MCF 10A (cell line): ENCODE data around the gene ADAMTS6. TPM values are rescaled to one million over a fixed set of nuclear protein-coding genes. Genes with fewer than 3 reads are reported as not detected.

ENCODE experiments used
- BruUV-seq: library from RNA; stranded (reverse); fragments of 400-500 nt; replicated peaks from 2 replicates; lab custom pipeline; 2021; lab: Mats Ljungman, UMichigan
- CTCF ChIA-PET: fragments of 300-600 bp; sonication (Branson Sonifier 250); formaldehyde crosslinking; extraction: SDS; loops from one replicate; lab custom pipeline; 2021; ENCODE audit warnings: antibody characterized with exemption, inconsistent platforms; lab: Yijun Ruan, JAX
- POLR2A ChIA-PET: fragments of 300-600, 350-650 bp; sonication (Branson Sonifier 250); formaldehyde crosslinking; extraction: SDS; loops from one replicate; lab custom pipeline; 2020; ENCODE audit warnings: antibody characterized with exemption, inconsistent platforms; lab: Yijun Ruan, JAX
- DNase-seq: peaks from one replicate; pipeline ENCODE4 v3.0.0-alpha.2; 2018; ENCODE audit not compliant: unreplicated experiment
- H3K27ac Mint-ChIP-seq: one replicate; pipeline ENCODE4 v1.8.0; 2022; ENCODE audit warnings: mild to moderate bottlenecking, low read depth, mixed read lengths; ENCODE audit not compliant: unreplicated experiment
- H3K27me3 Mint-ChIP-seq: one replicate; pipeline ENCODE4 v1.8.0; 2022; ENCODE audit warnings: mixed read lengths; ENCODE audit not compliant: insufficient read depth, unreplicated experiment
- H3K36me3 Mint-ChIP-seq: one replicate; pipeline ENCODE4 v1.8.0; 2022; ENCODE audit warnings: mild to moderate bottlenecking, moderate library complexity, mixed read lengths; ENCODE audit not compliant: insufficient read depth, unreplicated experiment
- H3K4me1 Mint-ChIP-seq: one replicate; pipeline ENCODE4 v1.8.0; 2022; ENCODE audit warnings: mixed read lengths; ENCODE audit not compliant: insufficient read depth, unreplicated experiment
- H3K4me3 Mint-ChIP-seq: one replicate; pipeline ENCODE4 v1.8.0; 2022; ENCODE audit warnings: mild to moderate bottlenecking, moderate library complexity, mixed read lengths; ENCODE audit not compliant: unreplicated experiment
- H3K9me3 Mint-ChIP-seq: one replicate; pipeline ENCODE4 v1.8.0; 2022; ENCODE audit warnings: mixed read lengths; ENCODE audit not compliant: unreplicated experiment
- CTCF ChIP-seq: fragments of 200-600 bp; IDR thresholded peaks from one replicate; pipeline ENCODE4 v1.8.0; 2022; ENCODE audit warnings: antibody characterized with exemption, mild to moderate bottlenecking; ENCODE audit not compliant: unreplicated experiment
- intact Hi-C: fragments of 100-400 bp; cut with micrococcal nuclease; formaldehyde crosslinking; loops from 2 replicates; pipeline ENCODE4 v1.14.1; 2022
- total RNA-seq: library from RNA; stranded (reverse); gene quantifications from 2 replicates; pipeline ENCODE4 v1.2.3, GENCODE V29; 2022

ADAMTS6 gene
- total RNA-seq, 1 experiment from 2014 or later = 17.8 TPM

GRCh38 chr5:65478336-65478735 lies 3.4 kb downstream of the ADAMTS6 start:
- BruUV-seq = no TSS peak
- TF ChIP-seq CTCF = no peak
- no peaks in the 10 kb centered on the region for H3K9me3 Mint-ChIP-seq
- DNase-seq = no peak
- H3K27me3 Mint-ChIP-seq = no peaks in the 10 kb centered on the region
- peaks cover 6% of the 10 kb centered on the region for H3K36me3 Mint-ChIP-seq
- peaks cover 14% of the 10 kb centered on the region for H3K4me1 Mint-ChIP-seq
- intact Hi-C loops = no loop called here
- no peak overlapping the region for H3K27ac Mint-ChIP-seq
- POLR2A ChIA-PET = interaction anchor here (1.0 kb wide), 1 partner anchor 85 kb away, joined by 3 read pairs; the partner anchor contains the start of genes CENPK and PPWD1
- CTCF ChIA-PET = interaction anchor here (0.7 kb wide), 1 partner anchor 844 kb away, joined by 3 read pairs; no protein-coding TSS in a partner anchor
- no peak overlapping the region for H3K4me3 Mint-ChIP-seq

GRCh38 chr5:65475895-65476294 lies 5.8 kb downstream of the ADAMTS6 start:
- Mint-ChIP-seq H3K36me3 (no peaks in the 10 kb centered on the region), H3K27me3 (no peaks in the 10 kb centered on the region), H3K4me1 (peaks cover 14% of the 10 kb centered on the region), H3K27ac (peak overlapping the region; percentile 46), H3K9me3 (no peaks in the 10 kb centered on the region), H3K4me3 (no peak overlapping the region)
- intact Hi-C loops = no loop called here
- DNase-seq = no peak
- POLR2A ChIA-PET = no interaction called here
- TF ChIP-seq CTCF = no peak
- BruUV-seq = no TSS peak
- CTCF ChIA-PET = interaction anchor here (0.5 to 1.0 kb wide), 3 partner anchors 88 to 665 kb away, joined by 3 to 6 read pairs (median 3); partner anchors contain the start of genes CENPK and PPWD1

- no peak overlapping the region for H3K4me3 Mint-ChIP-seq
- intact Hi-C loops = no loop called here
- ChIA-PET POLR2A (no interaction called here), CTCF (no interaction called here)
- no peaks in the 10 kb centered on the region for H3K27me3 Mint-ChIP-seq
- no peaks in the 10 kb centered on the region for H3K9me3 Mint-ChIP-seq
- no peak for TF ChIP-seq CTCF
- H3K27ac Mint-ChIP-seq = no peak overlapping the region
- DNase-seq = no peak
- no TSS peak for BruUV-seq
- H3K36me3 Mint-ChIP-seq = no peaks in the 10 kb centered on the region
- H3K4me1 Mint-ChIP-seq = peaks cover 14% of the 10 kb centered on the region
Measured at GRCh38 chr5:65475336-65475735, 6.4 kb downstream of the ADAMTS6 start.

- POLR2A ChIA-PET = interaction anchor here (0.5 kb wide), 1 partner anchor 373 kb away, joined by 6 read pairs; no protein-coding TSS in a partner anchor
- CTCF ChIA-PET = no interaction called here
- Mint-ChIP-seq H3K9me3 (no peaks in the 10 kb centered on the region), H3K36me3 (peaks cover 3% of the 10 kb centered on the region), H3K27me3 (no peaks in the 10 kb centered on the region), H3K4me3 (no peak overlapping the region), H3K4me1 (peaks cover 16% of the 10 kb centered on the region), H3K27ac (no peak overlapping the region)
- no peak for TF ChIP-seq CTCF
- intact Hi-C loops = no loop called here
- no TSS peak for BruUV-seq
- DNase-seq = no peak
Measured at GRCh38 chr5:65474130-65474711, 7.5 kb downstream of the ADAMTS6 start.
